Hepatocyte (in vitro differentiated cells): ENCODE results near the gene PYY. TPM values are rescaled to one million over a fixed set of nuclear protein-coding genes. Genes with fewer than 3 reads are reported as not detected.

Experiments used
- DNase-seq: peaks from one replicate; pipeline ENCODE4 v3.0.0-alpha.2; 2016; ENCODE audit warnings: low spot score
- H2AFZ ChIP-seq: fragments of 200-600 bp; sonication (generic); 2 replicates; pipeline ENCODE4 v1.6.0; 2016; ENCODE audit warnings: antibody characterized with exemption, mild to moderate bottlenecking
- H3K27ac ChIP-seq: fragments of 200-600 bp; sonication (generic); 2 replicates; pipeline ENCODE4 v1.5.1; 2016; ENCODE audit warnings: mild to moderate bottlenecking
- H3K27me3 ChIP-seq: fragments of 200-600 bp; sonication (generic); 2 replicates; pipeline ENCODE4 v1.6.1; 2016
- H3K36me3 ChIP-seq: fragments of 200-600 bp; sonication (generic); replicated peaks from 2 replicates; pipeline ENCODE4 v1.5.1; 2016; ENCODE audit warnings: low read depth; ENCODE audit not compliant: insufficient read depth
- H3K4me1 ChIP-seq: fragments of 200-600 bp; sonication (generic); 2 replicates; pipeline ENCODE4 v1.5.1; 2016; ENCODE audit warnings: mild to moderate bottlenecking, moderate library complexity; ENCODE audit not compliant: insufficient read depth
- H3K4me2 ChIP-seq: fragments of 200-600 bp; sonication (generic); 2 replicates; pipeline ENCODE4 v1.6.0; 2016
- H3K4me3 ChIP-seq: fragments of 200-600 bp; sonication (generic); 2 replicates; pipeline ENCODE4 v1.5.1; 2016; ENCODE audit warnings: mild to moderate bottlenecking
- H3K79me2 ChIP-seq: fragments of 200-600 bp; sonication (generic); 2 replicates; pipeline ENCODE4 v1.6.0; 2017; ENCODE audit warnings: mild to moderate bottlenecking
- H3K9me2 ChIP-seq: fragments of 200-600 bp; sonication (generic); replicated peaks from 2 replicates; pipeline ENCODE4 v1.6.0; 2017; ENCODE audit warnings: mild to moderate bottlenecking; ENCODE audit not compliant: insufficient read depth
- H3K9me3 ChIP-seq: fragments of 200-600 bp; sonication (generic); 2 replicates; pipeline ENCODE4 v1.5.1; 2016; ENCODE audit warnings: low read depth, mild to moderate bottlenecking
- H4K20me1 ChIP-seq: fragments of 200-600 bp; sonication (generic); 2 replicates; pipeline ENCODE4 v1.6.0; 2016; ENCODE audit warnings: mild to moderate bottlenecking; ENCODE audit not compliant: insufficient read depth, poor library complexity, severe bottlenecking
- CTCF ChIP-seq: fragments of 200-600 bp; sonication (generic); IDR thresholded peaks from 2 replicates; pipeline ENCODE4 v1.5.1; 2016; ENCODE audit warnings: antibody characterized with exemption, mild to moderate bottlenecking; ENCODE audit not compliant: poor library complexity
- EZH2 ChIP-seq: fragments of 200-600 bp; sonication (generic); IDR thresholded peaks from 2 replicates; pipeline ENCODE4 v1.6.1; 2016; ENCODE audit warnings: antibody characterized with exemption, mild to moderate bottlenecking, borderline replicate concordance
- EZH2phosphoT487 ChIP-seq: fragments of 200-600 bp; sonication (generic); IDR thresholded peaks from one replicate; pipeline ENCODE4 v1.6.1; 2018; ENCODE audit warnings: antibody characterized with exemption, mild to moderate bottlenecking, low read depth, moderate library complexity; ENCODE audit not compliant: unreplicated experiment, severe bottlenecking
- WGBS: methylation state at CpG from one replicate; pipeline ENCODE4 v1.1.6; 2016; ENCODE audit warnings: low lambda C conversion rate; ENCODE audit errors: missing lambda C conversion rate; 5-methylcytosine and 5-hydroxymethylcytosine counted together
- polyA plus RNA-seq: library from polyadenylated mRNA; unstranded; fragments of >200 nt; fragmentation: Nextera tagmentation; extraction: Ambion mirVana; gene quantifications from 2 replicates; pipeline ENCODE4 v1.2.1, GENCODE V29; 2016
- total RNA-seq: library from RNA; depleted of rRNA; stranded (reverse); fragments of >200 nt; gene quantifications from 2 replicates; pipeline ENCODE4 v1.2.3, GENCODE V29; 2014

PYY gene
- total and polyA plus RNA-seq, 2 experiments from 2014 or later = 16.9 TPM; not detected in 1

GRCh38 chr17:43905985-43906852 is 47.5 kb downstream of the PYY start:
- no peaks in the 10 kb centered on the region for H3K79me2 ChIP-seq
- DNase-seq = peak; percentile 84

GRCh38 chr17:43905400-43905984 is 48.2 kb downstream of the PYY start:
- H3K27me3 ChIP-seq = peaks cover 46% of the 10 kb centered on the region
- H2AFZ ChIP-seq = peak overlapping the region; percentile 3
- H3K9me2 ChIP-seq = no peaks in the 10 kb centered on the region
- H3K79me2 ChIP-seq = no peaks in the 10 kb centered on the region
- no peaks in the 10 kb centered on the region for H3K9me3 ChIP-seq
- DNase-seq = no peak
- H4K20me1 ChIP-seq = no peaks in the 10 kb centered on the region
- H3K4me1 ChIP-seq = peaks cover 11% of the 10 kb centered on the region
- no peaks in the 10 kb centered on the region for H3K36me3 ChIP-seq
- H3K4me2 ChIP-seq = peak overlapping the region; percentile 98
- 25% methylated on average over 3 of the region's 3 CpGs for WGBS
- H3K4me3 ChIP-seq = no peak overlapping the region
- H3K27ac ChIP-seq = no peak overlapping the region
- TF ChIP-seq EZH2phosphoT487 = no peak
- TF ChIP-seq CTCF = no peak
- no peak for TF ChIP-seq EZH2

More at GRCh38 chr17:43905985-43906852, 47.5 kb downstream of the PYY start:
- no peak for TF ChIP-seq EZH2phosphoT487
- 4% methylated on average over 28 of the region's 37 CpGs for WGBS
- peak overlapping the region; percentile 81 for H2AFZ ChIP-seq
- H3K9me3 ChIP-seq = no peaks in the 10 kb centered on the region
- no peak overlapping the region for H3K27ac ChIP-seq
- H3K4me3 ChIP-seq = peak overlapping the region; percentile 87
- peaks cover 11% of the 10 kb centered on the region for H3K4me1 ChIP-seq
- no peaks in the 10 kb centered on the region for H3K36me3 ChIP-seq
- H3K9me2 ChIP-seq = no peaks in the 10 kb centered on the region
- peak overlapping the region; percentile 98 for H3K4me2 ChIP-seq
- no peaks in the 10 kb centered on the region for H4K20me1 ChIP-seq
- H3K27me3 ChIP-seq = peaks cover 46% of the 10 kb centered on the region

Other genes with a start within 250 kb of the PYY start
- gene SOST, start 195.1 kb downstream of the PYY start, total RNA-seq = not detected in 2 replicates
- not detected in 2 replicates for gene SOST, start 195.1 kb downstream of the PYY start, polyA plus RNA-seq
- 76.8 and 79.3 TPM in 2 replicates for gene DUSP3, start 175.0 kb downstream of the PYY start, total RNA-seq
- gene DUSP3, start 175.0 kb downstream of the PYY start, polyA plus RNA-seq = 65.5 and 73.8 TPM in 2 replicates
- 0.10 TPM in 1 of 2 replicates, not detected in the other for gene CFAP97D1, start 173.5 kb downstream of the PYY start, total RNA-seq
- not detected in 2 replicates for gene CFAP97D1, start 173.5 kb downstream of the PYY start, polyA plus RNA-seq
- 2.1 and 3.2 TPM in 2 replicates for gene MPP3, start 120.8 kb downstream of the PYY start, total RNA-seq
- gene MPP3, start 120.8 kb downstream of the PYY start, polyA plus RNA-seq = 5.1 and 10.9 TPM in 2 replicates
- not detected in 2 replicates for gene CD300LG, start 106.8 kb downstream of the PYY start, total RNA-seq
- gene CD300LG, start 106.8 kb downstream of the PYY start, polyA plus RNA-seq = not detected in 2 replicates
- 1.3 and 4.1 TPM in 2 replicates for gene MPP2, start 46.4 kb downstream of the PYY start, total RNA-seq
- 1.1 and 1.4 TPM in 2 replicates for gene MPP2, start 46.4 kb downstream of the PYY start, polyA plus RNA-seq
- not detected in 2 replicates for gene PPY, start 11.5 kb downstream of the PYY start, total RNA-seq
- gene PPY, start 11.5 kb downstream of the PYY start, polyA plus RNA-seq = not detected in 2 replicates
- gene NAGS, start 50.7 kb upstream of the PYY start, total RNA-seq = 11.2 and 14.0 TPM in 2 replicates
- gene NAGS, start 50.7 kb upstream of the PYY start, polyA plus RNA-seq = 8.0 and 14.4 TPM in 2 replicates
- 41.0 and 43.3 TPM in 2 replicates for gene TMEM101, start 61.0 kb upstream of the PYY start, total RNA-seq
- gene TMEM101, start 61.0 kb upstream of the PYY start, polyA plus RNA-seq = 27.8 and 33.4 TPM in 2 replicates
- 40.4 and 44.7 TPM in 2 replicates for gene LSM12, start 112.7 kb upstream of the PYY start, total RNA-seq
- gene LSM12, start 112.7 kb upstream of the PYY start, polyA plus RNA-seq = 44.5 and 45.8 TPM in 2 replicates
- 36.1 and 38.8 TPM in 2 replicates for gene G6PC3, start 116.8 kb upstream of the PYY start, total RNA-seq
- gene G6PC3, start 116.8 kb upstream of the PYY start, polyA plus RNA-seq = 132 and 140 TPM in 2 replicates
- 28.5 and 33.9 TPM in 2 replicates for gene HDAC5, start 169.7 kb upstream of the PYY start, total RNA-seq
- gene HDAC5, start 169.7 kb upstream of the PYY start, polyA plus RNA-seq = 32.3 and 42.7 TPM in 2 replicates
- gene HROB, start 188.0 kb upstream of the PYY start, total RNA-seq = 1.8 and 2.0 TPM in 2 replicates
- 5.7 and 5.9 TPM in 2 replicates for gene HROB, start 188.0 kb upstream of the PYY start, polyA plus RNA-seq
- 0.23 TPM in 1 of 2 replicates, not detected in the other for gene ASB16, start 216.8 kb upstream of the PYY start, total RNA-seq
- 0.71 and 2.0 TPM in 2 replicates for gene ASB16, start 216.8 kb upstream of the PYY start, polyA plus RNA-seq
- gene TMUB2, start 233.0 kb upstream of the PYY start, total RNA-seq = 27.7 and 31.3 TPM in 2 replicates
- 46.8 and 54.6 TPM in 2 replicates for gene TMUB2, start 233.0 kb upstream of the PYY start, polyA plus RNA-seq
- 64.0 and 64.3 TPM in 2 replicates for gene ATXN7L3, start 245.9 kb upstream of the PYY start, total RNA-seq
- 28.7 and 29.2 TPM in 2 replicates for gene ATXN7L3, start 245.9 kb upstream of the PYY start, polyA plus RNA-seq